ENCODE data around the gene STMP1. TPM values are rescaled to one million over a fixed set of nuclear protein-coding genes. Genes with fewer than 3 reads are reported as not detected.

STMP1 gene
- total and polyA plus RNA-seq, 2 of the 8 experiments (the other 6 are each of a cell fraction or from before 2014, with no cell fraction given) = 22.7 to 36.7 TPM

DNA sequence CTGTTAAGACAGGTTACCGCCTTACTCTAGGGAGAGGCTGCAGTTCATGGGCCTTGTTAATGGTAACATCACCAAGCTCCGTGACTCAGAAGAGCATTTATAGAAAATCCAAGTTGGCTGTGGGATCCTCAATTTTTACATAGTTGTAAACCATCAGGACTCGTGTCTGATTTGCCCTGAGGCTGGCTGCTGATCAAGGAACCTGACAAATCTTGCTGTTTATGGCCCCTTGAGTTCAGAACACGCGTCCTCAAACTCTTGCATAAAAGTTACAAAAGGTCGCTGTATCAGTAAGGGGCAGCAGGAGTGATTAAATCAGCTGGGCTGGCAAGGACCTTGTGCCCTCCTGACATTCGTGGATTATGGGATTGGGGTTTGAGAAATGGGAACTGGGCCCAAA is 61.1 kb downstream of the STMP1 start (continued):
- TF ChIP-seq BRCA1 (IDR thresholded peaks at IDR 0.05; ENCODE audit: low read depth, low read length) (no peak), CHD1 (IDR thresholded peaks at IDR 0.05; ENCODE audit: low read depth, low read length) (no peak), BACH1 (IDR thresholded peaks at IDR 0.05; ENCODE audit: low read length) (no peak), NANOG (IDR thresholded peaks at IDR 0.05; ENCODE audit: insufficient read depth, low read depth, low read length, poor library complexity, severe bottlenecking) (no peak), CEBPB (IDR thresholded peaks at IDR 0.05; ENCODE audit: low read depth, low read length) (no peak), KDM4A (IDR thresholded peaks at IDR 0.05; ENCODE audit: low read depth, low read length, severe bottlenecking) (no peak), PHF8 (conservative IDR thresholded peaks at IDR 0.05; ENCODE audit: low read depth, low read length) (no peak), EZH2 (IDR thresholded peaks at IDR 0.05; ENCODE audit: low read depth, low read length, severe bottlenecking) (no peak)

Small RNA genes within 50 kb of the gene (small RNA-seq; reads per million reads assigned to genes)
- not detected for gene RNU6-1154P (ENCODE audit: insufficient read depth)

Other genes with a start within 250 kb of the STMP1 start
- gene CNOT4, start 152.4 kb upstream of the STMP1 start, total RNA-seq (2021; fragmentation: NEBNext Ultra II Directional; extraction: Animal tissue kit (Norgen Biotek cat#: 25700)) = 24.3 and 25.8 TPM in 2 replicates
- gene CNOT4, start 152.4 kb upstream of the STMP1 start, polyA plus RNA-seq (2011; rRNA removed) = 7.5 and 10.9 TPM in 2 replicates
- 199 and 216 TPM in 2 replicates for gene NUP205, start 104.6 kb upstream of the STMP1 start, total RNA-seq (2021; fragmentation: NEBNext Ultra II Directional; extraction: Animal tissue kit (Norgen Biotek cat#: 25700))
- gene NUP205, start 104.6 kb upstream of the STMP1 start, polyA plus RNA-seq (2011; rRNA removed) = 99.7 and 148 TPM in 2 replicates
- 3.7 and 3.9 TPM in 2 replicates for gene SLC13A4, start 65.7 kb downstream of the STMP1 start, total RNA-seq (2021; fragmentation: NEBNext Ultra II Directional; extraction: Animal tissue kit (Norgen Biotek cat#: 25700))
- 5.9 and 7.5 TPM in 2 replicates for gene SLC13A4, start 65.7 kb downstream of the STMP1 start, polyA plus RNA-seq (2011; rRNA removed)
- gene FAM180A, start 86.3 kb downstream of the STMP1 start, total RNA-seq (2021; fragmentation: NEBNext Ultra II Directional; extraction: Animal tissue kit (Norgen Biotek cat#: 25700)) = not detected in 2 replicates
- not detected in 2 replicates for gene FAM180A, start 86.3 kb downstream of the STMP1 start, polyA plus RNA-seq (2011; rRNA removed)

All from H1 (cell line).